SW 1271 (cell line): ENCODE results near the gene MTAP.

Experiments
- DNase-seq, 2 experiments: peaks; one replicate each; lab custom pipeline; 2025; lab: John Stamatoyannopoulos, UW

MTAP gene

DNA sequence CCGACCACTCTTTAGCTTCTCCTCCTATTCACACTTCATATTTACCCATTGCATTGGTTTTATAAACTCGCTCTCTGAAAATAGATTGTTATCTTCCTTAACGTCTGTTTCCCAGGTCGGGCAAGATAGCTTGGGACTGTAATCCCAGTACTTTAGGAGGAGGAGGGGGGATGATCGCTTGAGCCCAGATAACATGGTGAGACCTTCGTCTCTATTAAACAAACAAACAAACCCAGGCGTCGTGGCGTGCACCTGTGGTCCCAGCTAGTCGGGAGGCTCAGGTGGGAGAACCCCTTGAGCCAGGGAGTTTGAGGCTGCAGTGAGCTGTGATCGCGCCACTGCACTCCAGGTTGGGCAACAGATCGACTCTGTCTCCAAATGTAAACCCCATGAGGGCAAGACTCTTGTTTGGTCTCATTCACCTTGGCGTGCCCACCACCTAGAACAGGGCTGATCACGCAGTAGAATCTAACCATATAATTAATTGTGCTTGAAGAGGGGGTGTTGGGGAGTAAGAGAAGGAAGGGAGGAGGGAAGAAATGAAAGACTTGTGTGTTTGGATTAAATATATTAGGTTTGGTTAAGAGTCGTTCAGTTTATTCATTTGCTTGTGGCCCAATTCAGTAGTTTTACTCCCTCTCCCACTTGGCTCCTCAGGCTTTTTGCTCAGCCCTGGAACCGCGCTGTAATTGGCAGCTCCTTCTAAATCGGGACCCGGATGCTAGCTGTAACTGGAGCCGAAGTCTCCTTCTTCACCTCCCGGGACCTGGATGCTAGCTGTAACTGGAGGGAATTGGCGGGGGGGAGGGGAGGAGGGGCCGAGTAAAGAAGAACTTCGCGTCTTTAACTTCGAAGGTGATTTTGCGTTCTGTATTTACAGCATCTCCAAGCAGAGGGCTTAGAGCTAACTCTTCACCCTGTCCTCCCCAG is 166.8 kb downstream of the MTAP start:
- DNase-seq: no peak

- DNase-seq: no peak
Measured at GRCh38 chr9:21969951-21970799, 167.7 kb downstream of the MTAP start.

DNA sequence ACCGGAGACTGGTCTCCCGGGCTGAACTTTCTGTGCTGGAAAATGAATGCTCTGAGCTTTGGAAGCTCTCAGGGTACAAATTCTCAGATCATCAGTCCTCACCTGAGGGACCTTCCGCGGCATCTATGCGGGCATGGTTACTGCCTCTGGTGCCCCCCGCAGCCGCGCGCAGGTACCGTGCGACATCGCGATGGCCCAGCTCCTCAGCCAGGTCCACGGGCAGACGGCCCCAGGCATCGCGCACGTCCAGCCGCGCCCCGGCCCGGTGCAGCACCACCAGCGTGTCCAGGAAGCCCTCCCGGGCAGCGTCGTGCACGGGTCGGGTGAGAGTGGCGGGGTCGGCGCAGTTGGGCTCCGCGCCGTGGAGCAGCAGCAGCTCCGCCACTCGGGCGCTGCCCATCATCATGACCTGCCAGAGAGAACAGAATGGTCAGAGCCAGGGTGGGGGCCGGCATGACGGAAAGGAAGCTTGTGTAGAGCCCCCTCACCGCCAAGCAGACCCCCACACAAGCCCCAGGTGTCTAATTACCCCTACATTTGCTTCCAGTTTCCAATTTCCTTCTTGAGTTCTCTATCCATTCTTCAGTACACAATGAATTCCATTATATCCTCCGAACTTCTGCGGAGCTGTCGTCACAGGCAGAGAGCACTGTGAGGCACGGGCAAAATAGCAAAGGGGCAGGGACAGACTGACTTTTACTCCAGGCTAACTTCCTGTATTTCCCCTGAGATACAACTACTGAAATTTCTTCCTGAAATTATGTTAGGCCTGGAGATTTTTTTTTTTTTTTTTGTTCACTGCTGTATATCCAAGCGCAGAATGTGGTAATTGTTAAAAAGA is 168.6 kb downstream of the MTAP start:
- no peak for DNase-seq

DNA sequence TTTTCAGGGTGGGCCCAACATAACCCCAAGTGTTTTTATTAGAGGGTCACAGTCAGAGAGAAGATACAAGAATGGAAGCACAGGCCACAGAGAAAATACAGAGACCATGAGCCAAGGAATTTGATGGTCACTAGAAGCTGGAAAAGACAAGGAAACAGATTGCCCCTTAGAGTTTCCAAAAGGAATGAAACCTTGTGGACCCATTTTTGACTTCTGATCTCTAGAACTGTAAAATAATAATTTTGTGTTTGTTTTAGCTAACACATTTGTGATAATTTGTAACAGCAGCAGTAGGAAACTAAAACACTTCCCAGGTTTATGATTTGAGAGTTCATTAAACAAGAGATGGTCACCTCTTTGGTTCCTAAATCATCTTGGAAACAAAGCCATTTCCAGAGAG is 169.9 kb downstream of the MTAP start:
- no peak for DNase-seq

- DNase-seq: no peak
Measured at GRCh38 chr9:21974343-21974721, 171.9 kb downstream of the MTAP start.

DNA sequence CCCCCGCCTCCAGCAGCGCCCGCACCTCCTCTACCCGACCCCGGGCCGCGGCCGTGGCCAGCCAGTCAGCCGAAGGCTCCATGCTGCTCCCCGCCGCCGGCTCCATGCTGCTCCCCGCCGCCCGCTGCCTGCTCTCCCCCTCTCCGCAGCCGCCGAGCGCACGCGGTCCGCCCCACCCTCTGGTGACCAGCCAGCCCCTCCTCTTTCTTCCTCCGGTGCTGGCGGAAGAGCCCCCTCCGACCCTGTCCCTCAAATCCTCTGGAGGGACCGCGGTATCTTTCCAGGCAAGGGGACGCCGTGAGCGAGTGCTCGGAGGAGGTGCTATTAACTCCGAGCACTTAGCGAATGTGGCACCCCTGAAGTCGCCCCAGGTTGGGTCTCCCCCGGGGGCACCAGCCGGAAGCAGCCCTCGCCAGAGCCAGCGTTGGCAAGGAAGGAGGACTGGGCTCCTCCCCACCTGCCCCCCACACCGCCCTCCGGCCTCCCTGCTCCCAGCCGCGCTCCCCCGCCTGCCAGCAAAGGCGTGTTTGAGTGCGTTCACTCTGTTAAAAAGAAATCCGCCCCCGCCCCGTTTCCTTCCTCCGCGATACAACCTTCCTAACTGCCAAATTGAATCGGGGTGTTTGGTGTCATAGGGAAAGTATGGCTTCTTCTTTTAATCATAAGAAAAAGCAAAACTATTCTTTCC is 172.4 kb downstream of the MTAP start:
- DNase-seq: no peak

GRCh38 chr9:21976334-21976875 is 174.0 kb downstream of the MTAP start:
- DNase-seq: no peak

DNA sequence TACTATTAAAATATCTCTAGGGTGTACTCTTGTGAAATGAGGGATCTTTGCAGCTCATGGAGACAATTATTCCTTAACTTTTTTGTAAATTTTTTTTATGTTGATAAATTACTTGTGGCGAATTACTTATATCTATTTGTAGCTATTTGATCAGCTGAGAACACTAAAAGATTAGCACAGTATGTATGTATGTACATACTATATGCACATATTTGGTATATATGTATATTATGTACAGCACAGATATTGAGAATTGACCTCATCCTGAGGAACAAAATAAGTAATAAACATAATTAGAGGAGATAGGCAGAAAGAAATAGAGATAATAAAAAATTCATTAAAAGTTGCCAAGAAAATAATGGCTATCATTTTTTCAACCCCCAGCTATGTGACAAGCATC is 180.0 kb downstream of the MTAP start:
- no peak for DNase-seq

- DNase-seq: no peak
Measured at GRCh38 chr9:21982861-21983560, 180.6 kb downstream of the MTAP start.

DNA sequence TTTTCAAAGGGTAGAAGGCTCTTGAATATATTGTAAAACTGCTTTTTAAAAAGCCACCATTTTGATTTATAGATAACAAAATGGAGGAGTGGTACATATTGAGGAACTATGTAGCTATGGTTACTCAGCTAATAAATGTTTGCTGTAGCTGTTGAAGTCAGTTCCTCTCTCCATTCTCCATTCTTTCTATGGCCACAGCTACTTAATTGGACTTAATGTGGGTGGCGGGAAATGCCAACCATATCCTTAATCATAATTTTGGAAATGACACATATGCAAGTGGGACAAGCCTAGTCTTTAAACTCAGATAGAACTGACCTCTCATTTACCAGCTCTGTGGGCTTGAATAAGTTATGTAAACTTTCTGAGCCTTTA is 181.1 kb downstream of the MTAP start:
- DNase-seq: no peak

DNA sequence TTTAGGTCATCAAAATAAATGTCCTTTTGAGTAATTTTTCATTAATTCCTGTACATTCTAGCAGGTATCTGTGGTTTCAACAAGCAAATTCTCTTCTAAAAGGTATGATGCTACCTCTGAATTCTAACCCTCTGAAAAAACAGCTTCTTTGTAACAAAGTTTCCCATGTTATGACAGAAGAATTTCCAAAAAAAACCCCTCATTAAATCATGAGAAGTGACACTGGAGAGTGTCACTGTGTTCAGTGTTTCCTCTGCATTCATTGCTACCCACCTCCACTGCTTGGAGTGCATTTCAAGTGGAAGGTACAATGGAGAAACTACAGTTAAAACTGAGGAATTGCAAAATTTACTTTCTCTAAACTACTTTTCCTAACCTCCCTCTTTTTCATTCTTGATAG is 181.7 kb downstream of the MTAP start:
- no peak for DNase-seq

- DNase-seq: no peak
Measured at GRCh38 chr9:21985964-21986667, 183.7 kb downstream of the MTAP start.
